SK-N-DZ (cell line): ENCODE data around the gene UGT1A10. TPM values are rescaled to one million over a fixed set of nuclear protein-coding genes. Genes with fewer than 3 reads are reported as not detected.
"Not testable (repeated sequence)": the region's sequence is repeated elsewhere in the genome, so short reads cannot be mapped to it uniquely, and the experiment has no call there.

Source experiments
- DNase-seq: peaks from one replicate; pipeline ENCODE4 v3.0.0-alpha.2; 2015; ENCODE audit warnings: low spot score
- polyA plus RNA-seq, 2 experiments: library from polyadenylated mRNA; depleted of rRNA; stranded (reverse); fragments of >200 nt; gene quantifications; 2 replicates each; pipeline ENCODE4 v1.2.3, GENCODE V29; 2014

The UGT1A10 gene
- not detected in 2 replicates for polyA plus RNA-seq (2014; cell fraction: cytosol; rRNA removed)
- not detected in 2 replicates for polyA plus RNA-seq (2014; cell fraction: nucleus; rRNA removed)

- DNase-seq = not testable (repeated sequence)
These were observed at the start of gene UGT1A10 for GRCh38 chr2:233636306-233636705. Gene UGT1A10 (plus strand): TSS chr2:233636448. CDS start chr2:233636523, 75 bp downstream.

- DNase-seq = no peak
These were observed 47.8 kb upstream of the UGT1A10 start for GRCh38 chr2:233588400-233588799.

GRCh38 chr2:233592706-233593105 is 43.5 kb upstream of the UGT1A10 start:
- not testable (repeated sequence) for DNase-seq

- no peak for DNase-seq
These were observed 43.0 kb upstream of the UGT1A10 start for GRCh38 chr2:233593201-233593600.

- no peak for DNase-seq
These were observed 38.7 kb upstream of the UGT1A10 start for GRCh38 chr2:233597522-233597921.

- DNase-seq = no peak
These were observed 37.3 kb upstream of the UGT1A10 start for GRCh38 chr2:233598952-233599351.

- DNase-seq = no peak
These were observed 35.9 kb upstream of the UGT1A10 start for GRCh38 chr2:233600386-233600785.

- no peak for DNase-seq
These were observed 34.2 kb upstream of the UGT1A10 start for GRCh38 chr2:233602076-233602475.

- DNase-seq = no peak
These were observed 32.7 kb upstream of the UGT1A10 start for GRCh38 chr2:233603520-233603919.

- no peak for DNase-seq
These were observed 31.4 kb upstream of the UGT1A10 start for GRCh38 chr2:233604826-233605225.

GRCh38 chr2:233605680-233606079 is 30.6 kb upstream of the UGT1A10 start:
- no peak for DNase-seq

- DNase-seq = no peak
These were observed 25.0 kb upstream of the UGT1A10 start for GRCh38 chr2:233611284-233611683.

- not testable (repeated sequence) for DNase-seq
These were observed 18.8 kb upstream of the UGT1A10 start, which contains the start of gene UGT1A8 for GRCh38 chr2:233617476-233617875. Gene UGT1A8 (plus strand): TSS chr2:233617633. CDS start chr2:233617708, 75 bp downstream.

- no peak for DNase-seq
These were observed 16.0 kb upstream of the UGT1A10 start for GRCh38 chr2:233620204-233620603.

GRCh38 chr2:233621863-233622262 is 14.4 kb upstream of the UGT1A10 start:
- not testable (repeated sequence) for DNase-seq

GRCh38 chr2:233627331-233628025 is 8.8 kb upstream of the UGT1A10 start:
- no peak for DNase-seq

GRCh38 chr2:233638836-233639235 is 2.6 kb downstream of the UGT1A10 start:
- DNase-seq = no peak

GRCh38 chr2:233639860-233640259 is 3.6 kb downstream of the UGT1A10 start:
- no peak for DNase-seq

GRCh38 chr2:233643128-233643527 is 6.9 kb downstream of the UGT1A10 start:
- DNase-seq = peak; percentile 3

GRCh38 chr2:233646033-233646432 is 9.8 kb downstream of the UGT1A10 start:
- not testable (repeated sequence) for DNase-seq

GRCh38 chr2:233650981-233651380 is 14.7 kb downstream of the UGT1A10 start:
- DNase-seq = no peak

- no peak for DNase-seq
These were observed 15.2 kb downstream of the UGT1A10 start for GRCh38 chr2:233651430-233651829.

GRCh38 chr2:233654501-233654900 is 18.3 kb downstream of the UGT1A10 start:
- DNase-seq = no peak
